AG04450 (cell line): ENCODE measurements around the gene TAF1B. TPM values are rescaled to one million over a fixed set of nuclear protein-coding genes. Genes with fewer than 3 reads are reported as not detected.
A peak's percentile ranks its signal among the peaks of the same experiment; 100 is the strongest.

Source experiments
- CTCF ChIA-PET: fragments of 300-600, 350-600 bp; formaldehyde crosslinking; extraction: SDS; loops from one replicate; lab custom pipeline; 2022; ENCODE audit warnings: antibody characterized with exemption, inconsistent platforms; lab: Charles Lee
- POLR2A ChIA-PET: fragments of 350-600 bp; formaldehyde crosslinking; extraction: SDS; loops from one replicate; lab custom pipeline; 2021; ENCODE audit warnings: antibody characterized with exemption, inconsistent platforms; lab: Yijun Ruan, JAX
- DNase-seq: peaks from one replicate; pipeline ENCODE4 v3.0.0-alpha.2; 2011; ENCODE audit warnings: low read depth, low spot score
- H3K27ac ChIP-seq: one replicate; pipeline ENCODE4 v1.5.1; 2012; ENCODE audit warnings: low read depth, low read length, control low read depth
- H3K27me3 ChIP-seq: one replicate; pipeline ENCODE4 v1.6.0; 2012; ENCODE audit warnings: low read length; ENCODE audit not compliant: control insufficient read depth, insufficient read depth
- H3K4me3 ChIP-seq: 2 replicates; pipeline ENCODE4 v1.5.1; 2011; ENCODE audit warnings: mild to moderate bottlenecking, low read depth, low read length, control low read depth
- H3K9me3 ChIP-seq: 2 replicates; pipeline ENCODE4 v1.5.1; 2012; ENCODE audit warnings: low read length; ENCODE audit not compliant: control insufficient read depth, insufficient read depth
- polyA plus RNA-seq: library from polyadenylated mRNA; depleted of rRNA; stranded (reverse); fragments of >200 nt; gene quantifications from 2 replicates; pipeline ENCODE4 v1.2.3, GENCODE V29; 2011
- TF ChIP-seq, protein P1 (sequence below): IDR thresholded peaks from 2 replicates; pipeline ENCODE4 v1.5.1; 2011; ENCODE audit warnings: low read depth, low read length, control low read depth, inconsistent platforms

Gene TAF1B
- polyA plus RNA-seq, 1 experiment = 25.8 TPM

DNA sequence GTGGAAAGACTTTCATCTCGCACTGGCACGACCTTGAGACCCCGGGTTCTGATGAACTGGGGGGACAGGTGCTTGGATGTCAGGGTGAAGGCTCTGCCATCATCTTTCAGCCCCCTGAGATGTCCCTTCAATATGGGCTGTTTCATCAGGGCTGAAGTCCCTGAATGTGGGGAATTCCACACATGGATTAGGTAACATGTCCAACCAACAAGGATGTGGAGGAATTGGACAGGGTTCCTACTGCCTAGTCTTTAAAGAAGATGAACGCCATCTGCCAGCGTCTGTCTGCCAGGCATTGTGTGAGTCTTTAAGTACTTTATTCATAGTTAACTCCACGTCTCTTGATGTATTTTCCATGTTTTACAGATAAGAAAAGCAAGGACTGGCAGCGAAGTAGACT is 102.3 kb downstream of the TAF1B start:
- Histone ChIP-seq H3K27me3 (peaks cover 8% of the 10 kb centered on the region), H3K27ac (no peak overlapping the region), H3K9me3 (no peaks in the 10 kb centered on the region; the same call in 1 of the 2 replicates), H3K4me3 (no peak overlapping the region)
- ChIA-PET CTCF (interaction anchor here (2.8 kb wide), 1 partner anchor 39 kb away, joined by 9 read pairs; no protein-coding TSS in a partner anchor), POLR2A (no interaction called here)
- no peak for DNase-seq
- TF ChIP-seq, protein P1, sequence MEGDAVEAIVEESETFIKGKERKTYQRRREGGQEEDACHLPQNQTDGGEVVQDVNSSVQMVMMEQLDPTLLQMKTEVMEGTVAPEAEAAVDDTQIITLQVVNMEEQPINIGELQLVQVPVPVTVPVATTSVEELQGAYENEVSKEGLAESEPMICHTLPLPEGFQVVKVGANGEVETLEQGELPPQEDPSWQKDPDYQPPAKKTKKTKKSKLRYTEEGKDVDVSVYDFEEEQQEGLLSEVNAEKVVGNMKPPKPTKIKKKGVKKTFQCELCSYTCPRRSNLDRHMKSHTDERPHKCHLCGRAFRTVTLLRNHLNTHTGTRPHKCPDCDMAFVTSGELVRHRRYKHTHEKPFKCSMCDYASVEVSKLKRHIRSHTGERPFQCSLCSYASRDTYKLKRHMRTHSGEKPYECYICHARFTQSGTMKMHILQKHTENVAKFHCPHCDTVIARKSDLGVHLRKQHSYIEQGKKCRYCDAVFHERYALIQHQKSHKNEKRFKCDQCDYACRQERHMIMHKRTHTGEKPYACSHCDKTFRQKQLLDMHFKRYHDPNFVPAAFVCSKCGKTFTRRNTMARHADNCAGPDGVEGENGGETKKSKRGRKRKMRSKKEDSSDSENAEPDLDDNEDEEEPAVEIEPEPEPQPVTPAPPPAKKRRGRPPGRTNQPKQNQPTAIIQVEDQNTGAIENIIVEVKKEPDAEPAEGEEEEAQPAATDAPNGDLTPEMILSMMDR = no peak

DNA sequence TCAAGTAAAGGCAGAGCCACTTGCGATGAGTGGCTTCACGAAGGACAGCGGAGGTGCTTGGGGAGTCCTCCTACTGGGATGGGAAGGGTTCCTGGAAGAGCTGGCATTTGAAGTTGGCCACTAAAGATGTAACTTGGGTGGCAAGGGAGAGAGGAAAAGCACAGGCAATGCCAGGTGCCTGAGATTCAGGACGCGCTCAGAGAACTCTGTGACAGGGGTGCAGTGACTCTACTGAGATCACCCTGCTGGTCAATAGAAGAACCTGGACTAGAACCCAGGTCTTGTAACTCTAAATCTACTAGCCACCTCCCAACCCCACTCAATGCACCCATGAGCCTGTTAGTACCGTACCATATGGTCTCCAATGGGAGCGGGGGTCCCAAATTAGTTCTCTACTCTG is 102.8 kb downstream of the TAF1B start:
- TF ChIP-seq, protein P1 = no peak
- Histone ChIP-seq H3K27ac (no peak overlapping the region), H3K4me3 (no peak overlapping the region), H3K27me3 (peaks cover 9% of the 10 kb centered on the region), H3K9me3 (no peaks in the 10 kb centered on the region; the same call in 1 of the 2 replicates)
- no peak for DNase-seq
- ChIA-PET CTCF (interaction anchor here (0.9 to 2.8 kb wide), 2 partner anchors 38 to 133 kb away, joined by 3 to 9 read pairs; no protein-coding TSS in a partner anchor), POLR2A (interaction anchor here (0.6 kb wide), 1 partner anchor 99 kb away, joined by 3 read pairs; no protein-coding TSS in a partner anchor)

DNA sequence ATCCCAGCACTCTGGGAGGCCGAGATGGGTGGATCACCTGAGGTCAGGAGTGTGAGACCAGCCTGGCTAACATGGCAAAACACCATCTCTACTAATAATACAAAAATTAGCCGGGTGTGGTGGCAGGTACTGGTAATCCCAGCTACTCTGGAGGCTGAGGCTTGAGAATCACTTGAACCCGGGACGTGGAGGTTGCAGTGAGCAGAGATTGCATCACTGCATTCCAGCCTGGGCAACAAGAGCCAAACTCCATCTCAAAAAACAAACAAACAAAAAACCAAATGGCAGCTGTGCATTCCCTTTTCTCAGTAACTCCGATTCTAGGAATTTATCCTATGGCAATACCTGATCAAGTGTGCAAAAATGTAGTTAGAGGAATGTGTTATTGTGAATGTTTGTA is 103.5 kb downstream of the TAF1B start:
- ChIA-PET POLR2A (interaction anchor here (0.6 to 0.8 kb wide), 2 partner anchors 61 to 98 kb away, joined by 3 read pairs; no protein-coding TSS in a partner anchor), CTCF (interaction anchor here (0.9 to 2.8 kb wide), 3 partner anchors 38 to 133 kb away, joined by 3 to 9 read pairs (median 4); no protein-coding TSS in a partner anchor)
- DNase-seq = no peak
- H3K27ac ChIP-seq = peak overlapping the region; percentile 39
- H3K27me3 ChIP-seq = peaks cover 9% of the 10 kb centered on the region
- H3K9me3 ChIP-seq = no peaks in the 10 kb centered on the region; the same call in 1 of the 2 replicates
- TF ChIP-seq, protein P1 = no peak
- no peak overlapping the region for H3K4me3 ChIP-seq

DNA sequence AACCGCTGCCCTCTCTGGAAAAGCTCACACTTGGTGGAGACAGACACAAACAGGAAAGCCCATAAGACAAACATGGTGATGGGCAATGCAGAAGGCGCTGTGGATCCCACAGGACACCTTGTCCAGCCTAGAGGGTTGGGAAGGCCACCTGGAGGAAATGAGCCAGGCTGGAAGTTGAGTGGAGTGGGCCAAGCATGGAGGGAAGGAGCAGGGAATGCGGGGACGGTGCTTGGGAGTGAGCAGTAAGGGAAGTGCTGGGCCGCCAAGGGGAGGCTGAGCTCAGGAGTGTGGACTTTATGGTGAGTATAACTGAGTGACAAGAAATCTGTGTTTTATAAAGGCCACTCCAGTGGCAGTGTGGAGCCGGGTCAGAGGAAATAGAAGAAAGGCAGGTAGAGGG is 105.4 kb downstream of the TAF1B start:
- no peaks in the 10 kb centered on the region; the same call in 1 of the 2 replicates for H3K9me3 ChIP-seq
- H3K27ac ChIP-seq = no peak overlapping the region
- ChIA-PET CTCF (interaction anchor here (1.3 to 1.4 kb wide), 2 partner anchors 35 to 178 kb away, joined by 6 to 9 read pairs; no protein-coding TSS in a partner anchor), POLR2A (no interaction called here)
- no peak overlapping the region for H3K4me3 ChIP-seq
- no peak for DNase-seq
- peaks cover 21% of the 10 kb centered on the region for H3K27me3 ChIP-seq
- TF ChIP-seq, protein P1 = no peak

DNA sequence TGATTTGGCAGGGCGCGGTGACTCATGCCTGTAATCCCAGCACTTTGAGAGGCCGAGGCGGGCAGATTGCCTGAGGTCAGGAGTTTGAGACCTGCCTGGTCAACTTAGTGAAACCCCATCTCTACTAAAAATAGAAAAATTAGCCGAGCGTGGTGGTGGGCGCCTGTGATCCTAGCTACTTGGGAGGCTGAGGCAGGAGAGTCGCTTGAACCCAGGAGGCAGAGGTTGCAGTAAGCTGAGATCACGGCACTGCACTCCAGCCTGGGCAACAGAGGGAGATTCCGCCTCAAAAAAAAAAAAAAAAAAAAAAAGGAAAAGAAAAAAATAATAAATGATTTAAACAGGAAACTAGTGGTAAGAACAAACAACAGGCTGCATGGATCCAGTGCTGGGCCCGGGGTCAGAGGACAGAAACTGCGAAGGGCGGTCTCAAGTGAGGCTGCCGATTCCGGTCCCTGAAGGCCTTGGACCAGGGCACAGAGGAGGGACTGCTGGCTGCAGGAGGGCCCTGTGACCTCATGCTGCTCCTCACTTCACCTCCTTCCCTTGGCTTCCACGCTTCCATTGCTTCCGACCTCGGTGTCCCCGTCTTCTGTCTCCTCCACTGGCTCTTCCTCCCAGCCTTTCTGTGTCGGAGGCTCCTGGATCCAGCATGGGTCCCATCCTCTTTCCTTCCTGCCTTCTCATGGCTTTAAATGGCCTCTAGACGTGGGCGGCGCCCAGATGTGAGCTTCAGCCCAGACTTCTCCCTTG is 106.1 kb downstream of the TAF1B start:
- H3K27ac ChIP-seq = no peak overlapping the region
- POLR2A ChIA-PET = no interaction called here
- no peak for DNase-seq
- H3K27me3 ChIP-seq = peaks cover 23% of the 10 kb centered on the region
- CTCF ChIA-PET = interaction anchor here (1.4 kb wide), 1 partner anchor 179 kb away, joined by 6 read pairs; no protein-coding TSS in a partner anchor
- TF ChIP-seq, protein P1 = no peak
- no peak overlapping the region for H3K4me3 ChIP-seq
- no peaks in the 10 kb centered on the region; the same call in 1 of the 2 replicates for H3K9me3 ChIP-seq
